ENCODE results near the gene NUAK2. TPM values are rescaled to one million over a fixed set of nuclear protein-coding genes. Genes with fewer than 3 reads are reported as not detected.

The NUAK2 gene
- total and polyA plus RNA-seq, 2 donors (not counting 3 experiments of a cell fraction or from before 2014, with no cell fraction given), result 1.8 to 2.5 TPM

GRCh38 chr1:205350691-205351141 lies 29.2 kb upstream of the NUAK2 start:
- H3K4me2 ChIP-seq (ENCODE audit: insufficient read depth, low read length), result no peak overlapping the region
- DNase-seq (ENCODE audit: low read depth, low spot score) (no peak), FAIRE-seq (no peak)
- no peaks in the 10 kb centered on the region for H3K9me1 ChIP-seq (replicated peaks; ENCODE audit: control insufficient read depth, extremely low read depth, insufficient read depth, low read length)
- H3K4me1 ChIP-seq (ENCODE audit: control insufficient read depth, extremely low read depth, insufficient read depth, low read length), result no peaks in the 10 kb centered on the region
- no TSS peak for BruUV-seq (replicated peaks)
- H3K36me3 ChIP-seq (ENCODE audit: control insufficient read depth in 2 of 2, extremely low read depth in 1 of 2, insufficient read depth in 2 of 2, low read length in 2 of 2), result no peaks in the 10 kb centered on the region
- dilution Hi-C loops (cut with MboI; ENCODE audit: extremely low pct_ligation_motif_present, low sequenced_read_pairs) (no loop called here), intact Hi-C loops (cut with micrococcal nuclease) (no loop called here)
- H3K27me3 ChIP-seq (ENCODE audit: control insufficient read depth in 2 of 2, insufficient read depth in 2 of 2, low read length in 2 of 2), result peaks cover 38 to 42% of the 10 kb centered on the region in 2 experiments
- no peaks in the 10 kb centered on the region for H4K20me1 ChIP-seq (replicated peaks; ENCODE audit: control insufficient read depth, extremely low read depth, insufficient read depth, low read length)
- H3K9me3 ChIP-seq (replicated peaks; ENCODE audit: control insufficient read depth, insufficient read depth, low read length), result no peaks in the 10 kb centered on the region
- H3K27ac ChIP-seq (ENCODE audit: insufficient read depth, low read depth, low read length), result no peak overlapping the region
- TF ChIP-seq JUN (IDR thresholded peaks at IDR 0.05; ENCODE audit: borderline replicate concordance, insufficient read depth, insufficient read length, low read depth), result no peak
- no peak for TF ChIP-seq GATA2 (IDR thresholded peaks at IDR 0.05; ENCODE audit: insufficient read depth, insufficient read length, low read depth, low read length)
- TF ChIP-seq MYC (IDR thresholded peaks at IDR 0.05; ENCODE audit: low read depth, low read length), result no peak
- no peak for TF ChIP-seq EZH2 (IDR thresholded peaks at IDR 0.05; ENCODE audit: borderline replicate concordance, low read depth, low read length, severe bottlenecking)
- TF ChIP-seq POLR2AphosphoS5 (IDR thresholded peaks at IDR 0.05; ENCODE audit: insufficient read depth, low read depth, low read length), result no peak
- TF ChIP-seq CTCF (IDR thresholded peaks at IDR 0.05; ENCODE audit: extremely low read depth in 1 of 2, insufficient read depth in 1 of 2, low read depth in 1 of 2, low read length in 2 of 2), result no peak
- no peak for TF ChIP-seq POLR2A (IDR thresholded peaks at IDR 0.05; ENCODE audit: low read depth, low read length)
- no peak for TF ChIP-seq MAX (IDR thresholded peaks at IDR 0.05; ENCODE audit: insufficient read depth, insufficient read length)
- TF ChIP-seq FOS (IDR thresholded peaks at IDR 0.05; ENCODE audit: borderline replicate concordance, insufficient read depth, low read length), result no peak
- no peak overlapping the region for H3K9ac ChIP-seq (replicated peaks; ENCODE audit: extremely low read depth, insufficient read depth, low read length)
- no peak overlapping the region for H3K4me3 ChIP-seq (replicated peaks in 1 of 3; ENCODE audit: insufficient read depth in 1 of 3, low read depth in 1 of 3, low read length in 3 of 3)
- no peak overlapping the region for H2AFZ ChIP-seq (ENCODE audit: low read depth, low read length)
- ChIA-PET CTCF (interaction anchor here (1.3 to 4.9 kb wide), 4 partner anchors 77 to 173 kb away, joined by 3 to 24 read pairs (median 19); no protein-coding TSS in a partner anchor), POLR2A (no interaction called here)
- H3K79me2 ChIP-seq (ENCODE audit: control insufficient read depth, insufficient read depth, low read length), result no peaks in the 10 kb centered on the region
